Spleen (tissue), 11 donors: ENCODE measurements around the gene NTRK2. TPM values are rescaled to one million over a fixed set of nuclear protein-coding genes. Genes with fewer than 3 reads are reported as not detected.

Source experiments
- DNase-seq: peaks from one replicate; pipeline ENCODE4 v3.0.0-alpha.2; 2020
- H3K27ac ChIP-seq, 8 donors: fragments of 200-600 bp; sonication (generic) in 7 of 8; 1 replicate in 4 of 8; 2 replicates in 4 of 8; pipeline versions ENCODE4 v1.5.0 to v1.8.0; 2016 to 2021; ENCODE audit warnings: inconsistent platforms in 4 of 8, mild to moderate bottlenecking in 4 of 8, moderate library complexity in 1 of 8
- H3K27me3 ChIP-seq, 7 donors: fragments of 200-600 bp; sonication (generic) in 6 of 7; replicated peaks in 1 of 7; 1 replicate in 4 of 7; 2 replicates in 3 of 7; pipeline versions ENCODE4 v1.5.0 to v1.8.0; 2016 to 2021; ENCODE audit warnings: inconsistent platforms in 3 of 7, mild to moderate bottlenecking in 1 of 7
- H3K36me3 ChIP-seq, 6 donors: fragments of 200-600 bp; sonication (generic) in 5 of 6; 1 replicate in 4 of 6; 2 replicates in 2 of 6; pipeline versions ENCODE4 v1.5.0 to v1.8.0; 2016 to 2021; ENCODE audit warnings: inconsistent platforms in 2 of 6
- H3K4me1 ChIP-seq, 6 donors: fragments of 200-600 bp; sonication (generic) in 5 of 6; 1 replicate in 3 of 6; 2 replicates in 3 of 6; pipeline versions ENCODE4 v1.5.0 to v1.8.0; 2016 to 2021; ENCODE audit warnings: inconsistent platforms in 3 of 6
- H3K4me3 ChIP-seq, 8 donors: fragments of 200-600 bp; sonication (generic) in 7 of 8; 1 replicate in 4 of 8; 2 replicates in 4 of 8; pipeline versions ENCODE4 v1.5.0 to v1.8.0; 2016 to 2021; ENCODE audit warnings: inconsistent platforms in 4 of 8, mild to moderate bottlenecking in 4 of 8, moderate library complexity in 2 of 8
- H3K9me3 ChIP-seq, 8 donors: fragments of 200-600 bp; sonication (generic) in 7 of 8; 1 replicate in 4 of 8; 2 replicates in 4 of 8; pipeline versions ENCODE4 v1.5.0 to v1.8.0; 2016 to 2021; ENCODE audit warnings: inconsistent platforms in 4 of 8
- CTCF ChIP-seq, 11 experiments: fragments of 200-600 bp in 7 of 11; fragments of 450-650 bp in 4 of 11; sonication (generic) in 4 of 11; IDR thresholded peaks in 8 of 11; conservative IDR thresholded peaks in 3 of 11; 1 replicate in 7 of 11; 2 replicates in 4 of 11; pipeline versions ENCODE4 v1.4.0 to v1.8.0; 2016 to 2021; ENCODE audit warnings: antibody characterized with exemption in 11 of 11, inconsistent platforms in 4 of 11, mild to moderate bottlenecking in 1 of 11
- POLR2A ChIP-seq, 3 donors: fragments of 450-650 bp; IDR thresholded peaks; one replicate each; pipeline ENCODE4 v1.5.1; 2017; ENCODE audit warnings: antibody characterized with exemption in 3 of 3, mild to moderate bottlenecking in 1 of 3
- POLR2AphosphoS5 ChIP-seq, 3 donors: sonication (generic); formaldehyde crosslinking; IDR thresholded peaks; one replicate each; pipeline ENCODE4 v1.5.1; 2017; ENCODE audit warnings: antibody characterized with exemption in 3 of 3
- WGBS, 5 donors: extraction: QIAGEN DNeasy Blood & Tissue Kit in 3 of 5; methylation state at CpG; one replicate each; pipeline versions ENCODE4 v1.1.5 to v1.1.7; 2013 to 2018; 5-methylcytosine and 5-hydroxymethylcytosine counted together
- intact Hi-C: fragments of 100-400 bp; cut with DNase I; formaldehyde crosslinking; loops from one replicate; pipeline ENCODE4 v1.15.0; 2023; ENCODE audit warnings: low total_unique reads
- polyA plus RNA-seq, 3 donors: library from polyadenylated mRNA; stranded (reverse); fragments of 200-250 nt; gene quantifications; one replicate each; pipeline ENCODE4 v1.2.1, GENCODE V29; 2013
- total RNA-seq, 7 donors: library from RNA; depleted of rRNA in 3 of 7; stranded (reverse); fragments of >200 nt in 3 of 7; fragmentation: NEBNext Ultra II Directional in 4 of 7; extraction: Animal tissue kit (Norgen Biotek cat#: 25700) in 4 of 7; gene quantifications; one replicate each; pipeline versions ENCODE4 v1.1.0 to v1.2.1, GENCODE V29; 2016 to 2021
- donor health status: healthy with polysubstance abuse.
- donor health status: DM: no; HTN: no; CAD: no; lungs with moderate emphysema.
- donor health status: DM: no; HTN: no; CAD: no.
- donor health status: Bipolar disorder and iron deficiency.
- donor health status: healthy.
- donor health status: DM: no; HTN: no; CAD: no.
- donor health status: DM: yes; HTN: yes; CAD: no.

Gene NTRK2
- total and polyA plus RNA-seq, 10 donors = 0.63 to 22.7 (median 8.9) TPM

GRCh38 chr9:84754881-84755280 lies 85.4 kb downstream of the NTRK2 start:
- intact Hi-C loops = no loop called here

GRCh38 chr9:84755380-84755779 lies 85.9 kb downstream of the NTRK2 start:
- no peak for DNase-seq
- Histone ChIP-seq H3K36me3 (no peaks in the 10 kb centered on the region), H3K4me3 (no peak overlapping the region), H3K9me3 (no peaks in the 10 kb centered on the region), H3K27me3 (no peaks in the 10 kb centered on the region), H3K27ac (no peak overlapping the region), H3K4me1 (no peaks in the 10 kb centered on the region)
- WGBS, 5 donors = 82 to 90% (median 87%) methylated on average over 5 of the region's 5 CpGs
- intact Hi-C loops = no loop called here
- no peak for TF ChIP-seq CTCF (IDR thresholded peaks at IDR 0.05 in 8 of 11, conservative IDR thresholded peaks at IDR 0.05 in 3 of 11)
- TF ChIP-seq POLR2AphosphoS5 (IDR thresholded peaks at IDR 0.05) = no peak
- TF ChIP-seq POLR2A (IDR thresholded peaks at IDR 0.05) = no peak

More at GRCh38 chr9:84754881-84755280, 85.4 kb downstream of the NTRK2 start:
- 76 to 92% (median 87%) methylated on average over 5 of the region's 5 CpGs for WGBS, 5 donors
- Histone ChIP-seq H3K4me1 (no peaks in the 10 kb centered on the region), H3K27ac (no peak overlapping the region), H3K27me3 (no peaks in the 10 kb centered on the region), H3K4me3 (no peak overlapping the region), H3K9me3 (no peaks in the 10 kb centered on the region), H3K36me3 (no peaks in the 10 kb centered on the region)
- no peak for DNase-seq
- TF ChIP-seq POLR2A (IDR thresholded peaks at IDR 0.05) (no peak), POLR2AphosphoS5 (IDR thresholded peaks at IDR 0.05) (no peak), CTCF (IDR thresholded peaks at IDR 0.05 in 8 of 11, conservative IDR thresholded peaks at IDR 0.05 in 3 of 11) (no peak)

GRCh38 chr9:84756171-84756570 lies 86.6 kb downstream of the NTRK2 start:
- Histone ChIP-seq H3K9me3 (no peaks in the 10 kb centered on the region), H3K4me1 (no peaks in the 10 kb centered on the region), H3K36me3 (no peaks in the 10 kb centered on the region), H3K4me3 (no peak overlapping the region), H3K27ac (no peak overlapping the region), H3K27me3 (no peaks in the 10 kb centered on the region)
- DNase-seq = no peak
- TF ChIP-seq POLR2AphosphoS5 (IDR thresholded peaks at IDR 0.05) (no peak), POLR2A (IDR thresholded peaks at IDR 0.05) (no peak), CTCF (IDR thresholded peaks at IDR 0.05 in 8 of 11, conservative IDR thresholded peaks at IDR 0.05 in 3 of 11) (no peak)
- intact Hi-C loops = no loop called here
- WGBS, 5 donors = 75 to 91% (median 78%) methylated on average over 4 of the region's 4 CpGs

GRCh38 chr9:84756731-84757130 lies 87.2 kb downstream of the NTRK2 start:
- no peak overlapping the region for H3K27ac ChIP-seq
- H3K4me1 ChIP-seq = no peaks in the 10 kb centered on the region
- DNase-seq = no peak
- intact Hi-C loops = no loop called here
- no peaks in the 10 kb centered on the region for H3K27me3 ChIP-seq
- WGBS, 5 donors = 54 to 77% (median 63%) methylated on average over 1 of the region's 1 CpG
- no peaks in the 10 kb centered on the region for H3K9me3 ChIP-seq
- no peak overlapping the region for H3K4me3 ChIP-seq
- TF ChIP-seq CTCF (IDR thresholded peaks at IDR 0.05 in 8 of 11, conservative IDR thresholded peaks at IDR 0.05 in 3 of 11) (no peak), POLR2AphosphoS5 (IDR thresholded peaks at IDR 0.05) (no peak), POLR2A (IDR thresholded peaks at IDR 0.05) (no peak)
- no peaks in the 10 kb centered on the region for H3K36me3 ChIP-seq
